ENCODE measurements around the gene PARP11. TPM values are rescaled to one million over a fixed set of nuclear protein-coding genes. Genes with fewer than 3 reads are reported as not detected.

PARP11 gene, protein sequence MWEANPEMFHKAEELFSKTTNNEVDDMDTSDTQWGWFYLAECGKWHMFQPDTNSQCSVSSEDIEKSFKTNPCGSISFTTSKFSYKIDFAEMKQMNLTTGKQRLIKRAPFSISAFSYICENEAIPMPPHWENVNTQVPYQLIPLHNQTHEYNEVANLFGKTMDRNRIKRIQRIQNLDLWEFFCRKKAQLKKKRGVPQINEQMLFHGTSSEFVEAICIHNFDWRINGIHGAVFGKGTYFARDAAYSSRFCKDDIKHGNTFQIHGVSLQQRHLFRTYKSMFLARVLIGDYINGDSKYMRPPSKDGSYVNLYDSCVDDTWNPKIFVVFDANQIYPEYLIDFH
- total RNA-seq: 2.2 and 2.5 TPM in 2 replicates

DNA sequence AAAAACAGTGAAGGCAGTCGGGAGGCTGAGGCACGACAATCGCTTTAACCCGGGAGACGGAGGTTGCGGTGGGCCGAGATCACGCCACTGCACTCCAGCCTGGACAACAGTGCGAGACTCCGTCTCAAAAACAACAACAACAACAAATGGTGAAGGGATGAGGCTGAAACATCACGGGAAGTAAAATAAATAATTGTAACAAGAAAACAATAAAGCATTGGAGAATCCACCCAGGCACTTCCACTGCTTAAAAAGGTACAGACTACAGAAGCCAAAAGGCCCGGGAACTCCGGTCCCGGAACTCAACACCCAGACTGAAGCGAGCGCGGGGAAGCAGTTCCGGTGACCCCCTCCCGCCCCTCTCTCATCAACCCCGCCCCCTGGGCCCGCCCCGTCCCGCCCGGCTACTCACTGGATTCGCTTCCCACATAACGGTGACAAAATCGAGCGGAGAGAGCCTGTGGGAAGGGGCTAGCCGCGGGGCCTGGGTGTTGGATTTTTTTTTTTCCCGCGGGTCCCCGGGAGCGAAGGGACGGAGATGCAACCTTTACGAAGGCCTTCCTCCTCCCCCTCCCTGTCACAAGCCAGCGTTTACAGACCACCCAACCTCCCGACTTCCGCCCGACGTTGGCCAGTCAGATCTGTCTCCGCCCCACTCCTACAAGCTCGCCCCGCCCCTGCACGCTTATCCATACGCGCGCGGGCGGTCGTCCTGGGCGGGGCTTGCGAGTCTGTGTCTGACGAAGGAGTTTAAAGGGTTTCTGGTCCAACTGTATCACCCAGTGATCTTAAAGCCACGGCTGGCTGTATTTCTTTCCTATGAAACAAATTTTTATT, at the start of gene PARP11:
TSS of gene PARP11 (minus strand) at position 600 of the 837 bp plus-strand sequence. CDS start at position 430, 170 bp downstream.

Other genes starting within 250 kb of the PARP11 start
- 7.7 and 7.8 TPM in 2 replicates for gene CRACR2A, start 120.3 kb downstream of the PARP11 start, total RNA-seq

Data from endothelial cell of coronary artery (primary cell).